HG03280 (cell line): ENCODE data around the gene SUN1.
"Not testable (repeated sequence)": the region's sequence is repeated elsewhere in the genome, so short reads cannot be mapped to it uniquely, and the experiment has no call there.

Experiments
- ATAC-seq: cut with Tn5 transposase; IDR thresholded peaks from one replicate; pipeline ENCODE4 v1.9.1; 2021; ENCODE audit warnings: mild to moderate bottlenecking, moderate library complexity; ENCODE audit not compliant: unreplicated experiment

SUN1 gene

DNA sequence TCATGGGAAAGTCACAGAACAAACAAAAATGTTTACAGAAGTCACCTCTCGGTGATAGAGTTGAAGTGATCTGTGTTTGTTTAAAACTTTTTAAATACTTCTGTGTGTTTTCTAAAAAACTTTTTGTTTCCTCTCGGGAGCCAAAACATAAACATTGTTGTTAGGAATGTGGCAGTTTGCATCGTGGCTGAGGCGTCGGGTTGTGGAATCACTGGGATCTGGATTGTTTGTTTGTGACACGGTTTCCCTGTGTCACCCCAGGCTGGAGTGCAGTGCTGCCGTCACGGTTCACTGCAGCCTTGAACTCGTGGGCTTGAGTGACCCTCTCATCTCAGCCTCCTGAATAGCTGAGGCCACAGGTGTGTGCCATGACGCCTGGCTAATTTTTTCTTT lies 29.0 kb upstream of the SUN1 start:
- no peak for ATAC-seq

DNA sequence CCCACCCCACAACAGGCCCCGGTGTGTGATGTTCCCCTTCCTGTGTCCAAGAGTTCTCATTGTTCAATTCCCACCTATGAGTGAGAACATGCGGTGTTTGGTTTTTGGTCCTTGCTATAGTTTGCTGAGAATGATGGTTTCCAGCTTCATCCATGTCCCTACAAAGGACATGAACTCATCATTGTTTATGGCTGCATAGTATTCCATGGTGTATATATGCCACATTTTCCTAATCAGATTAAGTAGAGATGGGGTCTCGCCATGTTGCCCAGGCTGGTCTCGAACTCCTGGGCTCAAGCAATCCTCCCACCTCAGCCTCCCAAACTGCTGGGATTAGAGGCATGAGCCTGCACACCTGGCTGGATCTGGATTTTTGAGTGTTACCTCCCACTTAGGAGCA lies 28.5 kb upstream of the SUN1 start:
- not testable (repeated sequence) for ATAC-seq

DNA sequence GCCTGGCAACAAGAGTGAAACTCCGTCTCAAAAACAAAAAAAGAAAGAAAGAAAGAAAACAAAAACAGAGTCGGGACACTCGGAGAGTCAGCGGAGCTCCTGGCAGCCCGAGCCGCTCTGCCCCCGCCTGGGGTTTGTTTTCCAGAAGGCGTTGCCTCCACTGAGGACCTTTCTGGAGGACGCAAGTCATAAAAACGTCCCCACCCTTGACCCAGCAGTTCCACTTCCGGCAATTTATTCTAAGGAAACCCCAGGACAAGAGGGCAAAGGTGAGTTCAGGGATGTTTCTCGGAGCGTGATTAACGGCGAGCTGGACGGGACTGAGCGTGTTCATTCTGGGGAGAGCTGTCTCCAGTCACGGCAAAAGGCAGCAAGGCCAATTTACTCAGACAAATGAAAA lies 27.0 kb upstream of the SUN1 start:
- ATAC-seq = no peak

DNA sequence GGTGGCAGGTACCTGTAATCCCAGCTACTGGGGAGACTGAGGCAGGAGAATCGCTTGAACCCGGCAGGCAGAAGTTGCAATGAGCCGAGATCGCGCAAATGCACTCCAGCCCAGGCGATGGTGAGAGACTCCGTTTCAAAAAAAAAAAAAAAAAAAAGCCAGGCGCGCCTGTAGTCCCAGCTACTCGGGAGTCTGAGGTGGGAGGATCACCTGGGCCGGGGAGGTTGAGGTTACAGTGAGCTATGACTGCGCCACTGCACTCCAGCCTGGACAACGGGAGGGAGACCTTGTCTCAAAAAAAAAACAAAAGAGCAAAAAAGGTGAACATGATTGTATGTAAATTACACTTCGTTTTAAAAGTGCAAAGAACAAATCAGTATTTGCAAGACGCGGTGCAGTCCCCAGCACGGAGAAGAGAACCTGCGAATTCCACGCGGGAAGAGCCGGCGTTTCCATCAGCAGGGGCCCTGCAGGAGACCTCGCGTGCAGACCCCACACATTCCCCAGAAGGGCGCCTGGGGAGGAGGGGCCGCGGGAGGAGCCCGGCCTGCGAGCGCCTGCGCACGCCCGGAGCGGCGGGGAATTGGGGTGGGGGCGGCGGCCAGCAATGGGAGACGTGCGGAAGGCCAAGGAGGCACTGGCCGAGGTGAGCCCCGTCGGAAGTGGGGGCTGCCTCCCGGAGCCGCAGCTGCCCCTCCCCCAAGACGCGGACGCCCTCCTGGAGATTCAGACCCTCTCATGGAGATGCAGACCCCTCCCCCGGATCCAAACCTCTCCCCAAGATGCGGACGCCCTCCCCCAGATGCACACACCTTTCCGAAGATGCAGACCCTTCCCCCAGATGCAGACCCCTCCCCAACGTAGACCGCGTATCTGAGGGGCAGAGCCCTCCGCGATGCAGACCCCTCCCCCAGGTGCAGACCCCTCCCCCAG lies 16.7 kb upstream of the SUN1 start:
- no peak for ATAC-seq

DNA sequence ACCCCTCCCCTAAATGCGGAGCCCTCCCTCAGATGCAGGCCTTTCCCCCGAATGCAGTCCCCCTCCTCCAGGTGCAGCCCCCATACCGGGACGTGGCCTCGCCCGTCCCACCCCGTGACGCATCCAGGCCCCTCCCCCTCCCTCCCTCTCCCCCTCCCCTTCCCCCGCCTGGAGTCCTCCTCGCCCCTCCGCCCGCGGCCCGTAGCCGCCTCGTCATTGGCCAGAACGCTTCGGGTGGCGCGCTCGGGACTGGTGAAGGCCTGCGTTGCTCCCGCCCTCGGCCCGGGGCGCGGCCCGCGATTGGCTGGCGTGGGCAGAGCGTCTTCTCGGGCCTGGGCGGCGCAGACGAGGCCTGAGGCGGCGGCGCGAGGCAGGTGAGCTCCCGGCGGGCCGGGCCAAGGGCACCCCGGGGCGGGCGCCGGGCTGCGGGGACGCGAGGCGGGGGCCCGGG lies 16.0 kb upstream of the SUN1 start:
- ATAC-seq = peak; percentile 89

DNA sequence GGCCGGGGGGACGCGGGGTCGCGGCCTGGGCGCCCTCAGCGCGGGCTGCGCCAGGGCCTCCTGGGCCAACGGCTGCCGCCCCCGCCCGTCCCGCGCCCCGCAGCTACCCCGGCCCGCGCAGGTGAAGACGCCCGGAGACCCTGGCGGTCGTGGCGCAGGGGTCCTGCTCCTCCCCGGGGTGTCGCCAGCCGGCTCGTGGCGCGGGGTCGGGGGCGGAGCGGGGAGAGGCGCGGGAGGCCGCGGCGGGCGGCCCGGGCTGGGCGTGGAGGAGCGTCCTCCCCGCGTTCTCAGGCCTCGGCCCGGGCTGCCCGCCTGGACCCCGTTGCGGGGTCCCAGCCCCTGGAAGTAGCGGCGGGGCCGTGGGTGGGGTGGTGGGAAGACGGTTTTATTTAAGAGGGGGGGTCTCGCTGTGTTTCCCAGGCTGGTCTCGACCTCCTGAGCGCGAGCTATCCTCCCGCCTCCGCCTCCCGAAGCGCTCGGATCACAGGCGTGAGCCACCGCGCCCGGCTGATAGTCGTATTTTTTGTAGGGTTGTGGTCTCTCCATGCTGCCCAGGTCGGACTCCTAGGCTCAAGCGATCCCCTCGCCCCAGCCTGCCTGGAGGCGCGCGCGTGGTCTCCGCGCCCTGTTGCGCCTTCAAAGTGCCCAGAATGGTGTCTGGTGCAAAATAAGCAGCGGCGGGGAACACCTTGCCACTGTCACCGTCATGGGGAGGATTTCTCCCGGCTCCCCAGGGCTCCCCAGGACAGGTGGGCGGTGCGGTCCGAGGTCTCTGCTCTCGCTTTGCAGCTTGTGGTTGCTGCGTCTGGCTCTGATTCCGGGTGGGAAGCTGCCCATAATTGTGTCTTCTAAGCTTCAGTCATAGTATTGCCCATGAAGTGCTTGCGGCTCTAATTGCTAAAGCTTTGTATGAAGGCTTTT lies 15.3 kb upstream of the SUN1 start:
- peak; percentile 14 for ATAC-seq

DNA sequence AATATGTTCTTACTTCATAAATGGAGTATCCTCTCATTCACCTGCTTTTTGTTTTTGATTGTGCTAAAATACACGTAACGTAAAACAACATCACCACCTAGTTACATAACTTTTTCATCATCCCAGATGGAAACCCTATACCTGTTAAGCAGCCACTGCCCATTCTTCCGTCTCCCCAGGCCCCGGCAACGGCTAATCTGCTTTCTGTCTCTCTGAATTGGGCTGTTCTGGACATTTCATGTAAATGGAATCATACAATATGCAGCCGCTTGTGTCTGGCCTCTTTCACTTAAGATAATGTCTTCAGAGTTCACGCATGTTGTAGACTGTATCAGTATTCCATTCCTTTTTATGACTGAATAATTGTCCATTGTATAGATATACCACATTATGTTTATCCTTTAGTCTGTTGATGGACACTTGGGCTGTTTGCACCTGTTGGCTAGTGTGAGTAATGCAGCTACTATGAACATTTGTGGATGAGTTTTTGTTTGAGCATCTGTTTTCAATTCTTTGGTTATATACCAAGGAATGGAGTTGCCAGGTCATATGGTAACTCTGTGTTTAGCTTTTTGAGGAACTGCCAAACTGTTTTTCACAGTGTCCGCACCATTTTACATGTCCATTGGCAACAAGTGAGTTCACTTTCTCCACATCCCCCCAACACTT lies 14.1 kb upstream of the SUN1 start:
- no peak for ATAC-seq

DNA sequence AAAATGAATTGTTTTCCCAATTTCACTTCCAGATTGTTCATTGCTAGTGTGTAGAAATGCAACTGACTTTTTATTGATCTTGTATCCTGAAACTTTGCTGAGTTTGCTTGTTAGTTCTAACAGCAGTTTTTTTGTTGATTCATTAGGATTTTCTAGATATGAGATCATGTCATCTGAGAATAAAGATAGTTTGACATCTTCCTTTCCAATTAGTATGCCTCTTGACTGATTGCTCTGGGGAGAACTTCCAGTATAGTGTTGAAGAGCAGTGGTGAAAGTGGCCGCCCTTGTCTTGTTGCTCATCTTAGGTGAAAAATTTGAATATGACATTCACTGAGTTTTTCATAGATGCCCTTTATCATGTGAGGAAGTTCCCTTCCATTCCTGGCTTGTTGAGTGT lies 11.9 kb upstream of the SUN1 start:
- no peak for ATAC-seq

DNA sequence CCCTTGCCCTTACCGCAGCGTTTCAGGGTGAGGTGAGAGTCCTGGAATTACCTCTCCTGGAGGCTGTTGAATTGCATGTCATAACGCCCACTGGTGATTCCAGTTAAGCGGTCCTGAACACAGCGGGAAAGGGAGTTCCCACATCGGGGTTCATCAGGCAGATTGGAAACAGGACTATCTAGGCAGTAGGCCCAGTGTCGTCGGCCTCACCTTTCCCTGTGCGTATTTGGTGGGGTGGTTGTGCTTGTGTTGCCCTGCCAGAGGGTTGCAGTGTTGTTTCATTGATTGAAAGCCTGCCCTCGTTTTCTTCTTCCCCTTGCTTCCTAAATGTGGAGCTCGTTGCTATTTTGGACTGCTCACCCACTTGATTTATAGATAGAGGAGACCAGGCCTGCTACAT lies 10.6 kb upstream of the SUN1 start:
- ATAC-seq = no peak

DNA sequence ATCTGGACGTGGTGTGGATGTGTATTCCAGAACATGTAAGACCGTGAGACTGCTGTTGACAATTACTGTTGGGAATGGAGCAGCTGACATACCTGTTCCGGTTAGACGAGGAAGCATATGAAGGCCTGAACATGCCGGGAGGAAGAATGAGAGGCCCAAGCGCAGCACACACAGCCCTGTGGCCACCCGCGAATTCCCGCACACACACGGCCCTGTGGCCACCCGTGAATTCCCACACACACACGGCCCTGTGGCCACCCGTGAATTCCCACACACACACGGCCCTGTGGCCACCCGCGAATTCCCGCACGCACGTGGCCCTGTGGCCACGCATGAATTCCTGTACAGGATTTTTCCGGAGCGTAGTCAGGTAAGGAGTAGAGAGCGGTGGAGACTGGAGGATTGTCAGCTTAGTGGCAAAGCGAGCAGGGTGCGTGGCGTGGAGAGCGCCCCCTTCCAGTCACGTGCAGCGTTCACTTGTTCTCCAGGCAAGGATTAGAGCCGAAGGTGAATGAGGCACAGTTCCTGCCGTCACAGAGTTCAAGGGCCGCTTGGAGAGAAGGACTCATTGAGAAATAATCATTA lies 9.5 kb upstream of the SUN1 start:
- no peak for ATAC-seq

DNA sequence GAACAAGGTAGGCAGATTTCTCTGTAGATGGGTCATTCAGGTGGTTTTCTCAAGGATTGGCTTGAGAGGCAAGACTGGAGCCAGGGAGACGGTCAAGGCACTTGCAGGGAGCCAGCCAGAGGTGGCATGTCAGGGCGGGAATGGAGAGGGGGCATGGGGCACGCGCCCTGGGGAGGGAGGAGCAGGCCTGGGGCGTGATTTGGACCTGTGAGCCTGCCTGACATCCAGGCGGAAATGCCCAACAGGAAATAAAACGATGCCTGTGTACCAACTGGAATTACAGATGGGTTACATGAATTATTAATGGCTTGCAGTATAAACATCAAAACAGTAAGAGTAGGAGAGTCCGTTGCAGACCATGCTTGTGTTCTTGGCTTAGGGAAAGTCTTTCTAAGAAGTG lies 8.6 kb upstream of the SUN1 start:
- ATAC-seq = no peak

DNA sequence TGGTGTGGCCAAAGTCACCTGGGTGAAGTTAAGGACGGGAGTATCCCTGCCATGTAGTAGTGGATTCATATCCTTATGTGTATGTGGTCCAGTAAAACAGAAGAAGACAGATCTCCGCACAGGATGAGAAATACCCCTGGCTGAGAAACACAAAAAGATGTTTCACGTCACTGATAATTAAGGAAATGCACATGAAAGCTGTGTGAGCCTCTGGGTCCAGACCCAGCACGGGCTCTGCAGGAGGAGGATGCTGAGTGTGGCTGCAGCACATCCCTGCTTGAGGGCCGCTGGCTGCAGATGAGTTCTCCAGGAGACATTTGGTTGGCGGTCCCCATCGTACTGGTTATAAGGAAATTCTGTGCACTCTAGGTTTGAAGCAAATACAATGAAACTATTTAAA lies 8.2 kb upstream of the SUN1 start:
- ATAC-seq = no peak

DNA sequence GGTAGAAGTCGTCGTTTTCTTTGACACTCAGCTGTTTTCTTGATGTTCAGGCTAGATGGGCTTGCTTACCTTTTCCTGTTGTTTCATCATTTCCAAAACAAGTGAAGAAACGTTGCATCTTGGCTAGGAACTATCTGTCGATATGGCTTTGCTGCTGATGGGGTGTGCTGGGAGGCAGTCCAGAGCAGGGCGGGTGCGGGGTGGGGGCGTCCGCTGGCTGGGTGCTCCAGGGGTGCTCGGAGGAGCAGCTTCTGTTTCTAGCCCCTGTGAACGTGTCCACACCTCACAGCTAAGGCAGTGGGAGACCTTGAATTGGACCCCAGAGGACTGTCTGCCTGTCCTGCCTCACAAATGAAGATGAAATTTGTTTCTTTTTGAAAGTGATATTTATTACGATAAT lies 7.6 kb upstream of the SUN1 start:
- ATAC-seq = no peak

DNA sequence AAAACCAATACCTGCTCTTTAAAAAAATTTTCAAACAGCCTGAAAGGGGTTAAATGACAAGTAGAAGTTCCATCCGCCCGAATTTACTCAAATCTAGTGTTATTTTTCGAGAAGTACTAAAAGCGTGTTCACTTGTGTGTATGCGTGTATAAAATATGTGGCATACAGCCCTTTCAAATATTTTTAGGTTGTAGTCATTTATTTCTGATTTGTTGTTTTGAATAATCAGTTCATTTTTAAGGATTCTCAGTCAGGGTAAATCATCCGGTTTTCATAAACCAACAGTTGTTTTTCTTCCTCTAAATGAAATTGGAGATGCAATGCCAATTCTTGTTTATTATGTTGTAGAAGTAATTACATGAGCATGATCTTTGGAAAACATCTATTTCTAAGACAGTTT lies 6.9 kb upstream of the SUN1 start:
- no peak for ATAC-seq

DNA sequence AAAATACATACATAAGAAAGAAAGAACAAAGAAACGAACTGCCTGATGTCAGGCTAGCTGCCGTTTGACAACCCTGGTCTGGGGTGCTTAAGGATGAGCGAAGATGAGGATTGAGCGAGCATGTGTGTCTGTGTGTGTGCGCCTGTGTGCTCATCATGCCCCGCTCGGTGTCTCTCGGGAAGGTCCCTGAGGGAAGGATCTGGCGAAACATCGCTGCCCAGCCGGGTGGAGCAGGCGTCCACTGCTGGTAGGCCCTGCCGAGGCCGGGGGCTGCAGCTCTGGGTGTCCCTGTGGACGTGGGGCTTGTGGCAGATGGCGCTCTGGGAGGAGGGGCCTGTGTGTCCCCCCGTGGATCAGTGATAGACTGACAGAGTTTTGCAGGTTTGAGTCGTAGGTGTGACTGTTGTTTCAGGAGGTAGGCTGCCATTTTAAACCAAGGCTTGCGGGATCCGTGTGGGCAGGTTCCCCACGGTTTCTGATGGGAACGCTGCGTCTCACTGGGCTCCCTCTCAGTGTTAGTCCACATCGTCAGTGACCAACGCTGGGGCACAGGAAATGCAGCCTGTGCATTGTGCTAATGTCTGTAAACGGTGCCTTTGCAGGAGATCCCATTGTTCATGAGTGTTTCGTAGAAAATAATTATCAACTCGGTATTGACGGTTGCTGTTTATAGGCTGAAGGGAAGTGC lies 5.9 kb upstream of the SUN1 start:
- no peak for ATAC-seq

DNA sequence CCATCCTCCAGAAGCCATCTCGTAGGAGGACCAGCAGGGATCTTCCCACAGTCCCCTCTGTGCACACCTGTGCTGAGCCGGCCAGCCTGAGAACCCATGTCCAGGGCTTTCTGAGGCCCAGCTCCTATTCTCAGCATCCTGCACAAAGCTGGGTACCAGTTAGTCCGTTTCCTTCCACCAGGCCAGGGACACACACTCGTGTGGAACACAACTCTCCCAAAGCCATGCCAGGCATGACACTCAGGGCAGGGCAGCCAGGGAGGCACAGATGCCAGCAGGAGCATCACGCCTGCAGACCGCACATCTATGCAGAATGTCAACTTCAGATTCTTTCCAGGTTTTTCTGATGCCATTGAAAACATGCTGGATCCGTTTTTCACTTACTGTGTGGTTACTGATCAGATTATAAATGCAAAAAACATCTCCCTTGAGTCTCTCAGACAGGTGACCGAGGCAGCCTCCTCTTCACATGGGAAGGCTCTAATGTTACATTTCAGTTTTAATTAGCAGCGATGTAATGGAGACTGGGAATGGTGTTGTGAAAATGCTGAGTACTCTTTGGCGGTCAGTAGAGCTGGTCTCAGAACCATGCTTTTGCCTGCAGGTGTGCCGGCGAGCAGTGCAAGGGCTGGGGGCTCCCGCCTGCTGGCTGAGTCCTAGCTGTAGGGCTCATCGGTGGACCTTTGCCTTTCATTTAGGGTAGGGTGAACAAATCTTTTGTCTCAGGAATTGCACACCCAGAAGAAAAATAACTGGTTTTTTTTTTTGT lies 3.3 kb upstream of the SUN1 start:
- ATAC-seq = no peak

DNA sequence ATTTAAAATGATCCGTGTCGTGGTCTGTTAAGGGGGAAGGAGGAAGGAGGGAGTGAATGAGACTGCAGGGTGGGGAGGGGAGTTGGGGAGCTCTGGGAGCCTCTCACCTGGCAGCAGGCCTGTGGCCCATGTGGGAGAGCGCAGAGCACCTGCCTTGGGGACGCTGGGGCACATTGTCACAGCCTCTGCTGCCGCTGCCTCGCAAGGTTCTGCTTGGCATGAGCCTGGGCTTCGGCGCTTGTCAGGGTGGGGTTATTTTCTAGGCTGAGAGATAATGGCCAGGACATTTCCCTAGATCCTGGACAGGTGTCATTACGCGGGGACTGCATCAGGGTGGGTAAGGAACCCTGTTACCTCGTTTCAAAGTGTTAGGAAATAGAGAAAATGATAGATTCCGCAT lies 2.2 kb upstream of the SUN1 start:
- ATAC-seq = no peak

DNA sequence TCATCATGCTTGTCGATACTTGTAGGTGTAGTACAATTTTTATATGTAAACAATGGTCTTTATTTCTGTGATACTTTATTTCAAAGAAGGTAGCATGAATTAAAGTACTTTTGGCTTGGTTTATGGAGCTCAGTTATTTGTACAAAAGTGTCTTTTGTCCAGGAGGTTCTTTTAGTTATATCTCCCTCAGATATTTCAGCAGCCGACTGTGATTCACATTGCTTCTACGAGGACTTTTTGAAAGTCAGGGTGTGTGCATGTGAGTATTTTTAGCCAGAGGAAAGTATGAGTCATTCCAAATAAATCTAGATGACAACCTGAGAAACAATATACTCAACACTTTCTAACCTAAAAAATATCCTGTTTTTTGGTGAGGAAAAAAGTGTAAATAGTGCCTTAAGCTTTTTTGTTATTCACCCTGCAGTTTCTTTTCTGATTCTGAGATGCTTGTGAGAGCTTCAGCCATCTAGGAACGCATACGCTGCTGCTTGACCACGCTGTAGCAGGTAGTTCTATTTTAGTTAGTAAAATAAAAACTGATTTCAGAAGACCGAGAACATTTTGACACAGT lies 595 bp upstream of the SUN1 start:
- ATAC-seq = peak; percentile 68

DNA sequence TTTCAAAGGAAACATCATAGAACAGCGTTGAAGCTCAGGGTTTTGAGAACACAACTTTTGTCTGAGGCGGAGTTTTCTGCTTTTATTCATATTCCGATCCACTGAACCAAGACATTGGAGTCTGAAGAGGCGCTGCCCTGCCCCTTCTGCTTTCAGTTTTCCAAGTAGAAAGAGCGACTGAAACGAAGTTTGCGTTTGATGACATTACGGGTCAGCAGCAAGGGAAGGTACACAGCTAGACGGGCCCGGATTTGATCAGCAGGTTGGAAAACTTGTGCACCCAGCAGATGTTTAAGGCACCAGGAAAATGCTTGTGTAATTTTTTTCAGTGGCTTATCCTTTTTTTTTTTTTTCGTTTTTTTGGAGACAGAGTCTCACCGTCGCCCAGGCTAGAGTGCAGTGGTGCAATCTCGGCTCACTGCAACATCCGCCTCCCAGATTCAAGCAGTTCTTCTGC lies 720 bp downstream of the SUN1 start:
- ATAC-seq = no peak
